HepG2 (cell line): ENCODE data around the gene PNPLA3.

Source experiments
- NFIC ChIP-seq: IDR thresholded peaks from 2 replicates; pipeline ENCODE4 v1.6.1; 2012; ENCODE audit warnings: mild to moderate bottlenecking, low read length, inconsistent platforms
- RBM22 ChIP-seq: fragments of 200-400 bp; formaldehyde crosslinking; optimal IDR thresholded peaks from 2 replicates; pipeline ENCODE3; 2017; ENCODE audit warnings: mild to moderate bottlenecking, low read length, moderate library complexity
- ZNF292 ChIP-seq: sonication (generic); formaldehyde crosslinking; IDR thresholded peaks from 2 replicates; pipeline ENCODE4 v1.8.1; 2022; ENCODE audit warnings: mild to moderate bottlenecking, low read depth, missing genetic modification reagents, borderline replicate concordance
- ZNF558 ChIP-seq: sonication (generic); formaldehyde crosslinking; IDR thresholded peaks from 2 replicates; pipeline ENCODE4 v1.9.0; 2022; ENCODE audit warnings: mild to moderate bottlenecking, missing genetic modification reagents, borderline replicate concordance
- ZNF816 ChIP-seq: sonication (generic); formaldehyde crosslinking; IDR thresholded peaks from 2 replicates; pipeline ENCODE4 v1.8.0; 2022; ENCODE audit warnings: missing genetic modification reagents, mild to moderate bottlenecking, borderline replicate concordance
- TF ChIP-seq, protein P1 (sequence below): sonication (generic); formaldehyde crosslinking; IDR thresholded peaks from 2 replicates; pipeline ENCODE4 v1.5.0; 2020; ENCODE audit warnings: mild to moderate bottlenecking, missing genetic modification reagents, moderate library complexity
- TF ChIP-seq, protein P2 (sequence below): sonication (generic); formaldehyde crosslinking; IDR thresholded peaks from 2 replicates; pipeline ENCODE4 v1.4.0; 2020; ENCODE audit warnings: missing genetic modification reagents, borderline replicate concordance
- TF ChIP-seq, protein P3 (sequence below): sonication (generic); formaldehyde crosslinking; IDR thresholded peaks from 2 replicates; pipeline ENCODE4 v1.8.0; 2022; ENCODE audit warnings: low read depth, missing genetic modification reagents

DNA sequence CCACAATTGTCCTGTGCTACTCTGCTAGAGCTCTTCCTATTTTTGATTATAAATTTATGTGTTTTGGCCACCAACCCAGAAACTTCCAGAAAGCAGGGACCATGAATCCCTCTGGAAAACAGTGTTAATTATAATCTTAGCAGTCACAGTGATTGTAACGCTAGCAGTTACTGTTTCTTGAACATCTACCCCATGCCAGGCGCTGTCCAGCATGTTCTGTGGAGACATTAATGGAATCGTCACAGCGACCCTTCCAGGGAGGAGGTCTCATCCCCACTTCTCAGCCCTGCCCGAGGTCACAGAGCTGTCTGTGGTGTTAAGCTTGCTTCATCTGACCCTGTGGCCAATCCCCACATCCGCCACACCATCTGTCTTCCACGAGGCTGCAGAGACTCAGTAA is 17.9 kb upstream of the PNPLA3 start:
- TF ChIP-seq RBM22, result no peak
- no peak for TF ChIP-seq ZNF558 (CRISPR knock-in tag)
- TF ChIP-seq NFIC, result no peak
- TF ChIP-seq, protein P1, sequence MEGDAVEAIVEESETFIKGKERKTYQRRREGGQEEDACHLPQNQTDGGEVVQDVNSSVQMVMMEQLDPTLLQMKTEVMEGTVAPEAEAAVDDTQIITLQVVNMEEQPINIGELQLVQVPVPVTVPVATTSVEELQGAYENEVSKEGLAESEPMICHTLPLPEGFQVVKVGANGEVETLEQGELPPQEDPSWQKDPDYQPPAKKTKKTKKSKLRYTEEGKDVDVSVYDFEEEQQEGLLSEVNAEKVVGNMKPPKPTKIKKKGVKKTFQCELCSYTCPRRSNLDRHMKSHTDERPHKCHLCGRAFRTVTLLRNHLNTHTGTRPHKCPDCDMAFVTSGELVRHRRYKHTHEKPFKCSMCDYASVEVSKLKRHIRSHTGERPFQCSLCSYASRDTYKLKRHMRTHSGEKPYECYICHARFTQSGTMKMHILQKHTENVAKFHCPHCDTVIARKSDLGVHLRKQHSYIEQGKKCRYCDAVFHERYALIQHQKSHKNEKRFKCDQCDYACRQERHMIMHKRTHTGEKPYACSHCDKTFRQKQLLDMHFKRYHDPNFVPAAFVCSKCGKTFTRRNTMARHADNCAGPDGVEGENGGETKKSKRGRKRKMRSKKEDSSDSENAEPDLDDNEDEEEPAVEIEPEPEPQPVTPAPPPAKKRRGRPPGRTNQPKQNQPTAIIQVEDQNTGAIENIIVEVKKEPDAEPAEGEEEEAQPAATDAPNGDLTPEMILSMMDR (CRISPR knock-in tag), result no peak
- TF ChIP-seq ZNF816 (CRISPR knock-in tag), result no peak
- no peak for TF ChIP-seq ZNF292 (CRISPR knock-in tag)
- TF ChIP-seq, protein P2, sequence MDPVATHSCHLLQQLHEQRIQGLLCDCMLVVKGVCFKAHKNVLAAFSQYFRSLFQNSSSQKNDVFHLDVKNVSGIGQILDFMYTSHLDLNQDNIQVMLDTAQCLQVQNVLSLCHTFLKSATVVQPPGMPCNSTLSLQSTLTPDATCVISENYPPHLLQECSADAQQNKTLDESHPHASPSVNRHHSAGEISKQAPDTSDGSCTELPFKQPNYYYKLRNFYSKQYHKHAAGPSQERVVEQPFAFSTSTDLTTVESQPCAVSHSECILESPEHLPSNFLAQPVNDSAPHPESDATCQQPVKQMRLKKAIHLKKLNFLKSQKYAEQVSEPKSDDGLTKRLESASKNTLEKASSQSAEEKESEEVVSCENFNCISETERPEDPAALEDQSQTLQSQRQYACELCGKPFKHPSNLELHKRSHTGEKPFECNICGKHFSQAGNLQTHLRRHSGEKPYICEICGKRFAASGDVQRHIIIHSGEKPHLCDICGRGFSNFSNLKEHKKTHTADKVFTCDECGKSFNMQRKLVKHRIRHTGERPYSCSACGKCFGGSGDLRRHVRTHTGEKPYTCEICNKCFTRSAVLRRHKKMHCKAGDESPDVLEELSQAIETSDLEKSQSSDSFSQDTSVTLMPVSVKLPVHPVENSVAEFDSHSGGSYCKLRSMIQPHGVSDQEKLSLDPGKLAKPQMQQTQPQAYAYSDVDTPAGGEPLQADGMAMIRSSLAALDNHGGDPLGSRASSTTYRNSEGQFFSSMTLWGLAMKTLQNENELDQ (CRISPR knock-in tag), result no peak
- TF ChIP-seq, protein P3, sequence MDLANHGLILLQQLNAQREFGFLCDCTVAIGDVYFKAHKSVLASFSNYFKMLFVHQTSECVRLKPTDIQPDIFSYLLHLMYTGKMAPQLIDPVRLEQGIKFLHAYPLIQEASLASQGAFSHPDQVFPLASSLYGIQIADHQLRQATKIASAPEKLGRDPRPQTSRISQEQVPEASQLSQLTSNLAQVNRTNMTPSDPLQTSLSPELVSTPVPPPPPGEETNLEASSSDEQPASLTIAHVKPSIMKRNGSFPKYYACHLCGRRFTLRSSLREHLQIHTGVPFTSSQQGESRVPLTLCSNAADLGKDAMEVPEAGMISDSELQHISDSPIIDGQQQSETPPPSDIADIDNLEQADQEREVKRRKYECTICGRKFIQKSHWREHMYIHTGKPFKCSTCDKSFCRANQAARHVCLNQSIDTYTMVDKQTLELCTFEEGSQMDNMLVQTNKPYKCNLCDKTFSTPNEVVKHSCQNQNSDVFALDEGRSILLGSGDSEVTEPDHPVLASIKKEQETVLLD, result no peak
